Retina (tissue), 1 donor: Measurements from ENCODE around the gene TRIM62.

Experiments used
- DNase-seq: peaks from one replicate; pipeline ENCODE4 v3.0.0-alpha.2; 2016

Gene TRIM62

GRCh38 chr1:33181921-33182341, at the start of gene TRIM62:
TSS of gene TRIM62 (minus strand) at chr1:33182043. CDS start at chr1:33181432, 611 bp downstream.
- DNase-seq = peak; percentile 95

- DNase-seq = no peak
Measured at GRCh38 chr1:33231166-33231565, 49.3 kb upstream of the TRIM62 start.

DNA sequence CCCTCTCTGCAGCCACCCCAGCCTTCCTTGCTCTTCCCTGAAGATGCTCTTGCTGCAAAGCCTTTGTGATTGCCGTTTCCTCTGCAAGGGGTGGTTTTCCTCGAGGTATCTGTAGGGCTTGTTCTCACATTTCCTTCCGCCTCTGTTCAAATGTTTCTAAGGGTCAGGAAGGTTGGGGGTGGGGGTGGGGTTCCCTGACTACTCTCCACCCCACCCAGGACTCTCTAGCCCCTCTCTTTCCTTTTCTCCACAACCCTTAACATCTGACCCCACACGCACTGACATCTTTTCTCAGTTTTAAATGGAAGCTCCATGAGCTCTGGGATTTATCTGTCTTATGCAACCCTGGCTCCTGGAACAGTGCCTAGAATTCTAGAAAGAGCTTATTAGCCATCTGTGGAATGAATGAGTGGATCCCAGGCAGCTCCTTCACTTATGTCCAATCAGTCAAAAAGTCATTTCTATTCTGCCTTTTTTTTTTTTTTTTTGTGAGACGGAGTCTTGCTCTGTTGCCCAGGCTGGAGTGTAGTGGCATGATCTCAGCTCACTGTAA, 47.2 kb upstream of the TRIM62 start:
- DNase-seq = no peak

DNA sequence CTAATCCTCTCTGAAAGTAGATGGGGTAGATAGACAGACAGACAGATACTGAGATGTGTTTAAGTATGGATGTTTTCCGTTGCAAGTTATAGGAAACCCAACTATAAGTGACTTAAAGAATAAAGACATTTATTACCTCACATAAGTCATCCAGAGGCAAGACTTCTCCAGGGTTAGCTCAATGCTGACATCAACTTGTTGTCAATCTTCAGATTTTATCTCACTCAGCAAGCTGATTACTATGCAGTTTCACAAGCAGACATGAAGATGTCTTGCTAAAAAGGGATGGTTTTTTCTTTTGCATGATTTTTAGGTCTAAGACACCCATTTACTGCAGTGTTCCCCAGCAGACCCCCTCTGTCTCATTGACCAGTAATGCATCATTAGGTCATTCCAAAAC, 43.7 kb upstream of the TRIM62 start:
- no peak for DNase-seq

- DNase-seq = no peak
Measured at GRCh38 chr1:33224166-33224707, 42.4 kb upstream of the TRIM62 start.

- no peak for DNase-seq
Measured at GRCh38 chr1:33222381-33222780, 40.5 kb upstream of the TRIM62 start.

- no peak for DNase-seq
Measured at GRCh38 chr1:33221385-33221758, 39.5 kb upstream of the TRIM62 start.

DNA sequence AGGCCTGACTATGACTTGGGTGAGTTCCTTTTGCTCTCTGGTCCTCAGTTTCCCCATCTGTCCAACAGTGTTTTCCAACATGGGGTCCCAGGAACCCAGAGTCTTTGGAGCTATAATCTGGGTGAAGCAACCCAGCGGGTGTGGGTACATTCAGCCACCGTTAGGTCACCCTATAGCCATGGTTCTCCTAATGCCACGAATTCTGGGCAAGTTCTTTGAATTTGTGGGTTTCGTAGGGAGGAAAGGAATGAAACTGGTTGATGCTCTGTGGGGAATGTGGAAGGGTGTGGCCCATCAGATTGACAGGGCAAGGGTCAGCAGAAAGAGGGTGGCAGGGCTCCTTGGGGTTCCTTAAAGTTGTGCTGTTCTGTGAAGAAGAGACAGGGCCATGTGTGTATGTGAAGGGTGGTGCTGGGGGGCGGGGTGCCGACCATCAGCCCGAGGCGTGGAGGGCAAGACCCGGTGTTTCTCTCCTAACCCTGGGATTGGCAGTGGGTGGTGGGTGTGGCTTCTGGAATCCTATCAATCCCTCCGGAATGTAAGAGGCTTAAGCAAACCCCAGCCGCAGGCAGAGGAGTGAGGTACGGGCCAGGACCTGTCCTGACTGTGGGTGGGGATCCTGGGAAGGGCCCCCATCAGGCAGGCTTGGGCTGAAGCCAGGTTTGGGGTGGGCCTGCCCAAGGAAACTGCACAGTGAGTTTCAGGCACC, 39.0 kb upstream of the TRIM62 start:
- no peak for DNase-seq

DNA sequence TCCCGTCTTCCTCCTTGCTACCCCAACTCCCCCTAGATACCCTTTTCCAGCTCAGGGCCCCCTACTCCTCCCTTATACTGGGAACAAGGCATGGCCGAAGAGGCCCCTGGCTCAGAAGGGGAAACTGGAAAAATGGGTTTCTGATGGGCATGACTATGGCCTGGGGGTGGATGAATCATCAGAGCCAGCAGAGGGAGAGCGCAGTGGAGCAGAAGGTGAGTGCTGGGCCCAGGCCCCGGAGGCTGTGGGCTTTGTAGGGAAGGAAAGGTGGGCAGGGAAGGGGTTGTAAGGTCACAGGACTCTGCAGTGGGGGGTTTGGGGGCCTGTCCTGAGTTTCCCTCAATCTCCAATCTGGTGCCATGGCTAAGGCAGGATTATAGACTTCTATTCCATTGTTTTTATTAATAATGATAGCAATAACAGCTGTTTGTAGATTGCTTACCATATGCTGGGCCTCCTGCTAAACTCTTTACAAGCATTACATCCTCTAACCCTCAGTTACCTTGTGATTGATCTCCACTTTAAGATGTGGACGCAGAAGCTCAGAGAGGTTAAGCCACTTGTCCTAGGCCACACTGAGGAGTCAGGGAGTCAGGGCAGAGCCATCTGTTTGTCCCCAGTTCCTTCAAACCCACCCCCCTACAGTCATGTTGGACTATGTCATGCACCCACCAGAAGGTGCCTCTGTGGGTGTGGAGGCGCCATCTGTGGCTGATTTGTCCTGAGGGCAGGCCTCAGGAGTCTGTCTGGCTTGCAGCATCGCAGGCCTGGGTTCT, 38.2 kb upstream of the TRIM62 start:
- no peak for DNase-seq

GRCh38 chr1:33211972-33212371, 30.1 kb upstream of the TRIM62 start:
- DNase-seq = no peak

GRCh38 chr1:33206340-33206739, 24.5 kb upstream of the TRIM62 start:
- no peak for DNase-seq

- DNase-seq = no peak
Measured at GRCh38 chr1:33195556-33195955, 13.7 kb upstream of the TRIM62 start.

DNA sequence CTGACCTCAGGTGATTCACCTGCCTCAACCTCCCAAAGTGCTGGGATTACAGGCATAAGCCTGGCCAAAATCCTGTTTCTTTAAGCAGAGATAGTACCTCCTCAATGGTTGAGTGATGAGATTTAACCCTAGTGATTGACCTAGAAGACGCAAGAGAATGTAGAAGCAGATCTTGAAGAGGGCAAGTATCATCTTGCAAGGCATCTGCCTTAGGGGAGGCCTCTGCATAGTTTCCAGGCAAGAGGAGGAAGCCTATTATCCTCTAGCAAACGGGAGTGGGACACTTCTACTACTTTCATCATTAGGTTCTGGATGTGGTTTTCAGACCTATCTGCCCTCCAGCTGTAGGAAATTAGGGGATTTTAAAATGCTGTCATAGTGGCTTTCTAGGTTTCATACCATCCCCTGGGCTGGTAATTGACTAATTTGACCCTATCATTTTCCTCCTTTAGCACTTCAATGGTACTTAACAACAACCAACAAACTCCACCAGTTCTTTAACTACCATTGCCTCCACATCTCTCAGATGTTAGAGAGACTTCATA, 10.0 kb upstream of the TRIM62 start:
- no peak for DNase-seq

- DNase-seq = no peak
Measured at GRCh38 chr1:33190701-33191100, 8.9 kb upstream of the TRIM62 start.

- DNase-seq = no peak
Measured at GRCh38 chr1:33188572-33189275, 6.9 kb upstream of the TRIM62 start.

- no peak for DNase-seq
Measured at GRCh38 chr1:33186936-33187335, 5.1 kb upstream of the TRIM62 start.

DNA sequence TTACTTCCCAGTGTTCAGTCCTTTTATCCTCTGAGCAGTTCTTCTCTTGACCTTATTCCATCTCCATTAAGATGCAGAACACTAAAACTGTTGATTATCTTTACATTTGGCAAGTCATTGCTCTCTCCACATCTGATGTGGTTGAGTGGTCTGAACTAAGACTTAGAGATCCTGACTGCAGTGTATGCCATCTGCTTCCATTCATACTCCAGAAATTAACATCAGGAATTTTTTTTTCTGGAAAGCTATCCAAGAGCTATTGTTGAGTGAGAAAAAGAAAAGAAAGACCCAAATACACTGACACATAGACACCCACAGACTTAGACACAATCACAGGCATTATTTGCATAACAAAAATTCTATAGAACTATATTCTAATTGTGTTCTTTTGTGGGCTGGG, 3.7 kb upstream of the TRIM62 start:
- no peak for DNase-seq

- no peak for DNase-seq
Measured at GRCh38 chr1:33183306-33183705, 1.5 kb upstream of the TRIM62 start.

DNA sequence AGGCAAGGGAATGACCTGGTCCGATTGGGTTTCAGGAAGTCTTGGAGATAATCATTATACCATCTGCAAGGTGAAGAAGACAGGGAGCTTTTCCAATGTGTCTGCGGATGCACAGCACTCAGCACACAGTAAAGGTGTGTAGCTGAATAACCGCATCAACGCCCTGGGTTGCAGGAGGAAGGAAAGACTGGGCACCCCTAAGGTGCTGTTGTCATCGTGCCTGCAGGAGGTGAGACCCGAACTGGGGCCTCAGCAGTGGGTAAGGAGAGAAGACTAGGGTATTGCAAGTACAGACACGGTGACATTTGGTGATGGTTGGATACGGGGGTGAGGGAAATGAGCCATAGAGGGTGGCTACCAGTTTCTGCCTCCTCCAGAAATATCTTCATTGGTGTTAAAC, 1.1 kb upstream of the TRIM62 start:
- no peak for DNase-seq

DNA sequence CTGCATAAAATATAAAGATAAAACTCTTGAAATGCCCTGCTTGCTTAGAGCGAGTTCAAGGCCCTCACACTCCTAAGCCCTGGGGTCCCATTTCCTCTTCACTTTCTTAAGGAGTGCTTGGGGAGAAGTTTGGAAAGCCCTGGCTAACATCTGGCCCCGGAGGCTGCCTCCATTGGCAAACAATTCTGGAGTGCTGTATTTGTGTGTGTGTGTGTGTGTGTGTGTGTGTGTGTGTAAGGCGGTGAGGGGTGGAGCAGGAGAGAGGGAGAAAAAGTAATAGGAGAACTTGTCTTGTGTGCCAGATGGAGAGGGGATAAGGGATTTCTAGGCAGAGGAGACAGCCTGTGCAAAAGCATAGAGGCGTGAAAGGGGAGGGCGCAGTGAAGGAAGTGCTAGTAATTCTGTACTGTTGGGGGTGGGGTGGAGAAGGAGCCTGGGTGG, 578 bp upstream of the TRIM62 start:
- DNase-seq = no peak

- peak; percentile 91 for DNase-seq
Measured at GRCh38 chr1:33180911-33181890, 642 bp downstream of the TRIM62 start.
